Body of pancreas (tissue), 4 donors: ENCODE data around the gene TNFAIP8L3.

Experiments used
- CTCF ChIP-seq, 7 experiments: fragments of 450-650 bp in 4 of 7; fragments of 200-600 bp in 3 of 7; sonication (generic) in 3 of 7; IDR thresholded peaks; one replicate each; pipeline ENCODE4 v1.5.1; 2016 to 2019; ENCODE audit warnings: antibody characterized with exemption in 7 of 7
- POLR2A ChIP-seq, 3 donors: fragments of 450-650 bp; IDR thresholded peaks; one replicate each; pipeline ENCODE4 v1.6.1; 2016; ENCODE audit warnings: antibody characterized with exemption in 3 of 3, mild to moderate bottlenecking in 2 of 3

GRCh38 chr15:51090753-51091152, 4.0 kb downstream of the TNFAIP8L3 start:
- TF ChIP-seq POLR2A (IDR thresholded peaks at IDR 0.05) (no peak), CTCF (IDR thresholded peaks at IDR 0.05) (no peak)
